Fibroblast of lung (primary cell): Measurements from ENCODE around the gene OSTM1. TPM values are rescaled to one million over a fixed set of nuclear protein-coding genes. Genes with fewer than 3 reads are reported as not detected.

Source experiments
- DNase-seq, 2 donors: peaks; one replicate each; pipeline versions ENCODE4 v3.0.0 to v3.0.0-alpha.2; 2010; ENCODE audit warnings: low read depth in 2 of 2
- H2AFZ ChIP-seq: 2 replicates; pipeline ENCODE4 v1.5.1; 2012; ENCODE audit warnings: low read length, control low read depth, inconsistent platforms
- H3K27ac ChIP-seq: 2 replicates; pipeline ENCODE4 v1.5.1; 2011; ENCODE audit warnings: low read length, control low read depth; ENCODE audit not compliant: insufficient read depth
- H3K27me3 ChIP-seq: 2 replicates; pipeline ENCODE4 v1.5.1; 2011; ENCODE audit warnings: mild to moderate bottlenecking, low read length; ENCODE audit not compliant: control insufficient read depth, insufficient read depth
- H3K36me3 ChIP-seq: 2 replicates; pipeline ENCODE4 v1.5.1; 2011; ENCODE audit warnings: low read length; ENCODE audit not compliant: control insufficient read depth, insufficient read depth
- H3K4me1 ChIP-seq: 2 replicates; pipeline ENCODE4 v1.5.1; 2011; ENCODE audit warnings: low read length; ENCODE audit not compliant: control insufficient read depth, insufficient read depth; ENCODE audit errors: extremely low read depth
- H3K4me2 ChIP-seq: 2 replicates; pipeline ENCODE4 v1.5.1; 2011; ENCODE audit warnings: low read length, control low read depth; ENCODE audit not compliant: insufficient read depth; ENCODE audit errors: extremely low read depth
- H3K4me3 ChIP-seq, 4 experiments: fragments of 200-600 bp in 1 of 4; sonication (generic) in 1 of 4; replicated peaks in 1 of 4; 2 replicates each; pipeline ENCODE4 v1.5.1; 2011 to 2016; ENCODE audit warnings: low read length in 4 of 4, low read depth in 3 of 4, mild to moderate bottlenecking in 3 of 4, control low read depth in 2 of 4, inconsistent platforms in 1 of 4, mixed read lengths in 1 of 4; ENCODE audit not compliant: insufficient read depth in 1 of 4; ENCODE audit errors: control extremely low read depth in 1 of 4
- H3K79me2 ChIP-seq: 2 replicates; pipeline ENCODE4 v1.5.1; 2012; ENCODE audit warnings: mild to moderate bottlenecking, low read length, inconsistent platforms; ENCODE audit not compliant: control insufficient read depth, insufficient read depth
- H3K9ac ChIP-seq: 2 replicates; pipeline ENCODE4 v1.5.1; 2011; ENCODE audit warnings: mild to moderate bottlenecking, low read length, control low read depth; ENCODE audit not compliant: insufficient read depth
- H3K9me3 ChIP-seq: 2 replicates; pipeline ENCODE4 v1.5.1; 2012; ENCODE audit warnings: low read depth, low read length; ENCODE audit not compliant: control insufficient read depth, insufficient read depth
- H4K20me1 ChIP-seq: 2 replicates; pipeline ENCODE4 v1.5.1; 2011; ENCODE audit warnings: low read length; ENCODE audit not compliant: control insufficient read depth, insufficient read depth; ENCODE audit errors: extremely low read depth
- CTCF ChIP-seq, 2 donors: IDR thresholded peaks in 1 of 2; conservative IDR thresholded peaks in 1 of 2; 1 replicate in 1 of 2; 2 replicates in 1 of 2; pipeline ENCODE4 v1.5.1; 2011 to 2012; ENCODE audit warnings: low read length in 2 of 2, control low read depth in 1 of 2, inconsistent platforms in 1 of 2, low read depth in 1 of 2, mild to moderate bottlenecking in 1 of 2
- EZH2 ChIP-seq: IDR thresholded peaks from 2 replicates; pipeline ENCODE4 v1.5.1; 2012; ENCODE audit warnings: low read length, control low read depth, mild to moderate bottlenecking; ENCODE audit errors: missing control alignments
- polyA plus RNA-seq, 2 donors: library from polyadenylated mRNA; depleted of rRNA in 1 of 2; stranded (reverse) in 1 of 2; unstranded in 1 of 2; fragments of >200 nt; gene quantifications; 2 replicates each; pipeline ENCODE4 v1.2.1, GENCODE V29; 2011 to 2012; ENCODE audit warnings: missing spikeins in 1 of 2
- total RNA-seq: library from RNA; depleted of rRNA; stranded (reverse); fragments of >200 nt; gene quantifications from 2 replicates; pipeline ENCODE4 v1.2.1, GENCODE V29; 2014

Gene OSTM1
- total and polyA plus RNA-seq, 2 donors (not counting 1 experiment from before 2014, with no cell fraction given): 31.9 to 37.0 TPM

GRCh38 chr6:108082539-108082938, 8.0 kb upstream of the OSTM1 start:
- H3K4me2 ChIP-seq: no peak overlapping the region
- TF ChIP-seq CTCF (conservative IDR thresholded peaks at IDR 0.05 in 1 of 2, IDR thresholded peaks at IDR 0.05 in 1 of 2; ENCODE audit: low read depth in 1 of 2, low read length in 2 of 2): no peak
- TF ChIP-seq EZH2: no peak
- H3K79me2 ChIP-seq: no peaks in the 10 kb centered on the region
- no peak overlapping the region for H3K4me3 ChIP-seq
- H3K9me3 ChIP-seq: no peaks in the 10 kb centered on the region
- no peak overlapping the region for H2AFZ ChIP-seq
- H3K36me3 ChIP-seq: no peaks in the 10 kb centered on the region
- no peak overlapping the region for H3K9ac ChIP-seq
- H3K27me3 ChIP-seq: no peaks in the 10 kb centered on the region
- H4K20me1 ChIP-seq: no peaks in the 10 kb centered on the region
- no peak overlapping the region for H3K27ac ChIP-seq
- no peaks in the 10 kb centered on the region for H3K4me1 ChIP-seq
- no peak for DNase-seq

GRCh38 chr6:108080010-108080780, 5.7 kb upstream of the OSTM1 start:
- no peaks in the 10 kb centered on the region for H3K9me3 ChIP-seq
- TF ChIP-seq CTCF (conservative IDR thresholded peaks at IDR 0.05 in 1 of 2, IDR thresholded peaks at IDR 0.05 in 1 of 2; ENCODE audit: low read depth in 1 of 2, low read length in 2 of 2): no peak
- no peak for TF ChIP-seq EZH2
- H3K27ac ChIP-seq: no peak overlapping the region
- DNase-seq: peak; percentile 25 to 57
- H3K36me3 ChIP-seq: no peaks in the 10 kb centered on the region
- no peaks in the 10 kb centered on the region for H3K4me1 ChIP-seq
- H2AFZ ChIP-seq: no peak overlapping the region
- H3K4me3 ChIP-seq: no peak overlapping the region
- H3K79me2 ChIP-seq: no peaks in the 10 kb centered on the region
- H3K4me2 ChIP-seq: no peak overlapping the region
- no peak overlapping the region for H3K9ac ChIP-seq
- no peaks in the 10 kb centered on the region for H4K20me1 ChIP-seq
- no peaks in the 10 kb centered on the region for H3K27me3 ChIP-seq

- Histone ChIP-seq H3K4me1 (no peaks in the 10 kb centered on the region), H3K4me3 (no peak overlapping the region), H3K27ac (no peak overlapping the region), H3K9me3 (no peaks in the 10 kb centered on the region), H3K36me3 (no peaks in the 10 kb centered on the region), H3K9ac (no peak overlapping the region), H2AFZ (no peak overlapping the region), H3K79me2 (peaks cover 3% of the 10 kb centered on the region), H3K27me3 (no peaks in the 10 kb centered on the region), H3K4me2 (no peak overlapping the region), H4K20me1 (no peaks in the 10 kb centered on the region)
- DNase-seq: no peak
- TF ChIP-seq EZH2: no peak
- TF ChIP-seq CTCF (conservative IDR thresholded peaks at IDR 0.05 in 1 of 2, IDR thresholded peaks at IDR 0.05 in 1 of 2; ENCODE audit: low read depth in 1 of 2, low read length in 2 of 2): no peak
Observed at GRCh38 chr6:108078191-108078590, 3.6 kb upstream of the OSTM1 start.
